ENCODE results near the gene NPL. TPM values are rescaled to one million over a fixed set of nuclear protein-coding genes. Genes with fewer than 3 reads are reported as not detected.

NPL gene
- total RNA-seq, 1 donor from 2014 or later: 1.3 TPM

- TF ChIP-seq CTCF (IDR thresholded peaks at IDR 0.05) (no peak), EZH2 (IDR thresholded peaks at IDR 0.05) (no peak), EZH2phosphoT487 (IDR thresholded peaks at IDR 0.05) (no peak)
- H3K36me3 Mint-ChIP-seq: peaks cover 14% of the 10 kb centered on the region
- no peak overlapping the region for H3K4me3 Mint-ChIP-seq
- no peak overlapping the region for H3K4me3 ChIP-seq
- peaks cover 16% of the 10 kb centered on the region for H3K79me2 ChIP-seq (ENCODE audit: low read depth)
- no peaks in the 10 kb centered on the region for H3K36me3 ChIP-seq
- H3K9ac ChIP-seq: no peak overlapping the region
- DNase-seq (ENCODE audit: low spot score): no peak
- H3F3A ChIP-seq (ENCODE audit: low read depth): peaks cover 14% of the 10 kb centered on the region
- peaks cover 13% of the 10 kb centered on the region for H4K20me1 ChIP-seq (ENCODE audit: low read depth)
- no peak overlapping the region for H3K27ac Mint-ChIP-seq
- H3K9me3 ChIP-seq (ENCODE audit: low read depth): no peaks in the 10 kb centered on the region
- H3K4me1 Mint-ChIP-seq: peaks cover 24% of the 10 kb centered on the region
- peaks cover 3% of the 10 kb centered on the region for H3K4me1 ChIP-seq
- H3K27me3 Mint-ChIP-seq (ENCODE audit: insufficient read depth, low read depth): peaks cover 8% of the 10 kb centered on the region
- no peak overlapping the region for H3K27ac ChIP-seq
- no peak overlapping the region for H3K4me2 ChIP-seq
- no peak overlapping the region for H2AFZ ChIP-seq (replicated peaks)
- no peaks in the 10 kb centered on the region for H3K9me3 Mint-ChIP-seq
- no peaks in the 10 kb centered on the region for H3K27me3 ChIP-seq
Measured at GRCh38 chr1:182835806-182836205, 46.2 kb downstream of the NPL start.

- peak within 1 kb of the TSS; percentile 77 for H2AFZ ChIP-seq (replicated peaks)
- Mint-ChIP-seq H3K27me3 (ENCODE audit: insufficient read depth, low read depth) (peaks cover 8% of the 10 kb centered on the region), H3K4me3 (peak within 1 kb of the TSS; percentile 95), H3K27ac (peak within 1 kb of the TSS; percentile 81), H3K36me3 (peaks cover 33% of the 10 kb centered on the region), H3K4me1 (peaks cover 38% of the 10 kb centered on the region), H3K9me3 (no peaks in the 10 kb centered on the region)
- no peaks in the 10 kb centered on the region for H3K9me3 ChIP-seq (ENCODE audit: low read depth)
- peak within 1 kb of the TSS; percentile 94 for H3K4me2 ChIP-seq
- peak; percentile 97 for DNase-seq (ENCODE audit: low spot score)
- H3K27me3 ChIP-seq: no peaks in the 10 kb centered on the region
- H3K4me1 ChIP-seq: peaks cover 24% of the 10 kb centered on the region
- H3K79me2 ChIP-seq (ENCODE audit: low read depth): peaks cover 53% of the 10 kb centered on the region
- TF ChIP-seq EZH2phosphoT487 (IDR thresholded peaks at IDR 0.05) (no peak), CTCF (IDR thresholded peaks at IDR 0.05) (peak; percentile 35)
- peaks cover 14% of the 10 kb centered on the region for H3F3A ChIP-seq (ENCODE audit: low read depth)
- peaks cover 15% of the 10 kb centered on the region for H3K36me3 ChIP-seq
- H4K20me1 ChIP-seq (ENCODE audit: low read depth): peaks cover 49% of the 10 kb centered on the region
- peak within 1 kb of the TSS; percentile 98 for H3K27ac ChIP-seq
- peak within 1 kb of the TSS; percentile 75 for H3K4me3 ChIP-seq
- H3K9ac ChIP-seq: peak within 1 kb of the TSS; percentile 97
Measured at GRCh38 chr1:182839209-182840066, 49.9 kb downstream of the NPL start, which contains the start of gene DHX9. DHX9 (plus strand) TSS chr1:182839347; CDS start chr1:182842567, 3,220 bp downstream.

GRCh38 chr1:182841368-182841988 lies 51.9 kb downstream of the NPL start:
- Mint-ChIP-seq H3K27me3 (ENCODE audit: insufficient read depth, low read depth) (peaks cover 8% of the 10 kb centered on the region), H3K4me1 (peaks cover 34% of the 10 kb centered on the region), H3K9me3 (no peaks in the 10 kb centered on the region), H3K27ac (no peak overlapping the region), H3K36me3 (peaks cover 41% of the 10 kb centered on the region), H3K4me3 (peak overlapping the region; percentile 95)
- Histone ChIP-seq H3K9me3 (ENCODE audit: low read depth) (no peaks in the 10 kb centered on the region), H3K4me2 (peak overlapping the region; percentile 94), H3K79me2 (ENCODE audit: low read depth) (peaks cover 73% of the 10 kb centered on the region), H3K9ac (no peak overlapping the region), H3K27ac (no peak overlapping the region), H4K20me1 (ENCODE audit: low read depth) (peaks cover 70% of the 10 kb centered on the region), H3K4me1 (peaks cover 24% of the 10 kb centered on the region), H3K36me3 (peaks cover 15% of the 10 kb centered on the region), H3F3A (ENCODE audit: low read depth) (peaks cover 14% of the 10 kb centered on the region), H3K4me3 (peak overlapping the region; percentile 75), H2AFZ (replicated peaks) (no peak overlapping the region), H3K27me3 (no peaks in the 10 kb centered on the region)
- peak; percentile 47 for DNase-seq (ENCODE audit: low spot score)
- TF ChIP-seq EZH2phosphoT487 (IDR thresholded peaks at IDR 0.05) (no peak), EZH2 (IDR thresholded peaks at IDR 0.05) (no peak), CTCF (IDR thresholded peaks at IDR 0.05) (no peak)

All from neural progenitor cell (in vitro differentiated cells).